ENCODE measurements around the gene REPIN1. TPM values are rescaled to one million over a fixed set of nuclear protein-coding genes. Genes with fewer than 3 reads are reported as not detected.
A peak's percentile ranks its signal among the peaks of the same experiment; 100 is the strongest.

REPIN1 gene
- total and polyA plus RNA-seq, 9 of the 15 experiments (the other 6 are each of a cell fraction or from before 2014, with no cell fraction given), result 8.1 to 283 (median 94.3) TPM

- Histone ChIP-seq H2AFZ (ENCODE audit: low read depth, low read length) (no peak overlapping the region), H3K27me3 (ENCODE audit: control insufficient read depth in 2 of 2, insufficient read depth in 2 of 2, low read length in 2 of 2) (peaks cover 11 to 21% of the 10 kb centered on the region in 2 experiments; a peak in 4 of 5 replicates), H3K27ac (ENCODE audit: extremely low read depth, low read depth, low read length) (no peak overlapping the region), H4K20me1 (replicated peaks; ENCODE audit: control insufficient read depth, insufficient read depth, low read length) (no peaks in the 10 kb centered on the region; the same call in 1 of the 2 replicates), H3K4me2 (ENCODE audit: insufficient read depth, low read length) (no peak overlapping the region), H3K4me3 (no peak overlapping the region), H3K36me3 (ENCODE audit: control insufficient read depth, insufficient read depth, low read length) (no peaks in the 10 kb centered on the region), H3K9ac (ENCODE audit: insufficient read depth in 1 of 2, low read depth in 2 of 2, low read length in 2 of 2) (no peak overlapping the region), H3K9me3 (replicated peaks; ENCODE audit: control insufficient read depth, insufficient read depth, low read depth, low read length) (no peaks in the 10 kb centered on the region), H3K9me1 (ENCODE audit: control insufficient read depth, insufficient read depth, low read length) (no peaks in the 10 kb centered on the region), H3K4me1 (replicated peaks in 1 of 2; ENCODE audit: control insufficient read depth in 2 of 2, insufficient read depth in 2 of 2, low read length in 2 of 2) (peaks cover 0 to 20% of the 10 kb centered on the region in 2 experiments; a peak in 2 of 5 replicates), H3K79me2 (ENCODE audit: control insufficient read depth, insufficient read depth, low read length) (no peaks in the 10 kb centered on the region)
- TF ChIP-seq HNRNPLL (IDR thresholded peaks at IDR 0.05; ENCODE audit: low read depth, low read length, poor library complexity, severe bottlenecking) (no peak), ZNF507 (tag; conservative IDR thresholded peaks at IDR 0.05) (peak; percentile 95), U2AF1 (optimal IDR thresholded peaks at IDR 0.05; ENCODE audit: low read depth, low read length) (no peak)
- DNase-seq (ENCODE audit: extremely low read depth in 1 of 4, low spot score in 3 of 4) (no peak), FAIRE-seq (no peak), ATAC-seq (no peak)
- in situ Hi-C loops (cut with MboI), result no loop called here
- intact Hi-C loops (cut with micrococcal nuclease), result no loop called here
- BruUV-seq (replicated peaks), result no TSS peak
- ChIA-PET CTCF (ENCODE audit: low intra/inter-chr PET ratio) (interaction anchor here (0.6 kb wide), 1 partner anchor 76 kb away, joined by 3 read pairs; no protein-coding TSS in a partner anchor), POLR2A (interaction anchor here (0.6 to 1.5 kb wide), 3 partner anchors 9 to 22 kb away, joined by 3 to 6 read pairs (median 3); no protein-coding TSS in a partner anchor)
These were observed 24.3 kb upstream of the REPIN1 start for GRCh38 chr7:150344299-150344698.

GRCh38 chr7:150345012-150345411 lies 23.6 kb upstream of the REPIN1 start:
- Histone ChIP-seq H4K20me1 (replicated peaks; ENCODE audit: control insufficient read depth, insufficient read depth, low read length) (no peaks in the 10 kb centered on the region; the same call in 1 of the 2 replicates), H3K4me1 (replicated peaks in 1 of 2; ENCODE audit: control insufficient read depth in 2 of 2, insufficient read depth in 2 of 2, low read length in 2 of 2) (peaks cover 0 to 19% of the 10 kb centered on the region in 2 experiments; a peak in 2 of 5 replicates), H3K27me3 (ENCODE audit: control insufficient read depth in 2 of 2, insufficient read depth in 2 of 2, low read length in 2 of 2) (peaks cover 11 to 21% of the 10 kb centered on the region in 2 experiments; a peak in 4 of 5 replicates), H3K79me2 (ENCODE audit: control insufficient read depth, insufficient read depth, low read length) (no peaks in the 10 kb centered on the region), H3K9me1 (ENCODE audit: control insufficient read depth, insufficient read depth, low read length) (no peaks in the 10 kb centered on the region), H3K9ac (ENCODE audit: insufficient read depth in 1 of 2, low read depth in 2 of 2, low read length in 2 of 2) (no peak overlapping the region), H3K36me3 (ENCODE audit: control insufficient read depth, insufficient read depth, low read length) (no peaks in the 10 kb centered on the region), H3K27ac (ENCODE audit: extremely low read depth, low read depth, low read length) (no peak overlapping the region), H3K4me3 (no peak overlapping the region), H3K9me3 (replicated peaks; ENCODE audit: control insufficient read depth, insufficient read depth, low read depth, low read length) (no peaks in the 10 kb centered on the region), H2AFZ (ENCODE audit: low read depth, low read length) (no peak overlapping the region), H3K4me2 (ENCODE audit: insufficient read depth, low read length) (no peak overlapping the region)
- WGBS (ENCODE audit: insufficient coverage, low coverage, missing lambda C conversion rate), result 0% methylated on average over 1 of the region's 1 CpG
- CTCF ChIA-PET (ENCODE audit: low intra/inter-chr PET ratio), result interaction anchor here (0.6 kb wide), 1 partner anchor 76 kb away, joined by 3 read pairs; no protein-coding TSS in a partner anchor
- ATAC-seq (no peak), FAIRE-seq (no peak), DNase-seq (ENCODE audit: extremely low read depth in 1 of 4, low spot score in 3 of 4) (no peak)
- in situ Hi-C loops (cut with MboI) (no loop called here), intact Hi-C loops (cut with micrococcal nuclease) (no loop called here)
- BruUV-seq (replicated peaks), result no TSS peak
- POLR2A ChIA-PET, result interaction anchor here (0.6 to 3.0 kb wide), 4 partner anchors 9 to 21 kb away, joined by 3 to 12 read pairs (median 5); no protein-coding TSS in a partner anchor
- no peak for TF ChIP-seq ZNF263 (CRISPR knock-in tag; IDR thresholded peaks at IDR 0.05; ENCODE audit: borderline replicate concordance)

Data from K562 (cell line).